Urothelium cell line (cell line): ENCODE data around the gene PJVK.
A peak's percentile ranks its signal among the peaks of the same experiment; 100 is the strongest.

ENCODE experiments used
- DNase-seq: peaks from one replicate; pipeline ENCODE4 v3.0.0; 2011; ENCODE audit warnings: low spot score, mixed read lengths
- FAIRE-seq: peaks from 2 replicates; lab custom pipeline; 2011; peaks lifted over from hg19 to GRCh38; lab: Jason Lieb, UNC

Gene PJVK

GRCh38 chr2:178479758-178480226 is 28.6 kb downstream of the PJVK start:
- FAIRE-seq (no peak), DNase-seq (no peak)

GRCh38 chr2:178480227-178481181 is 29.3 kb downstream of the PJVK start, which contains the start of gene PLEKHA3:
TSS of gene PLEKHA3 (plus strand) at chr2:178480457. CDS start at chr2:178480870, 413 bp downstream.
- DNase-seq (peak; percentile 96), FAIRE-seq (peak; percentile 65)

- no peak for DNase-seq
- no peak for FAIRE-seq
Measured at GRCh38 chr2:178482437-178482836, 31.3 kb downstream of the PJVK start.

GRCh38 chr2:178484245-178485041 is 33.3 kb downstream of the PJVK start:
- FAIRE-seq (no peak), DNase-seq (no peak)

GRCh38 chr2:178485356-178485755 is 34.2 kb downstream of the PJVK start:
- FAIRE-seq, result no peak
- no peak for DNase-seq

GRCh38 chr2:178491612-178492011 is 40.4 kb downstream of the PJVK start:
- DNase-seq, result no peak
- no peak for FAIRE-seq

GRCh38 chr2:178496049-178496448 is 44.9 kb downstream of the PJVK start:
- FAIRE-seq (no peak), DNase-seq (no peak)

- FAIRE-seq (no peak), DNase-seq (no peak)
Measured at GRCh38 chr2:178498137-178498536, 47.0 kb downstream of the PJVK start.

- DNase-seq (no peak), FAIRE-seq (no peak)
Measured at GRCh38 chr2:178499640-178500039, 48.5 kb downstream of the PJVK start.

- DNase-seq (no peak), FAIRE-seq (no peak)
Measured at GRCh38 chr2:178502751-178503150, 51.6 kb downstream of the PJVK start.

GRCh38 chr2:178506101-178506500 is 54.9 kb downstream of the PJVK start:
- FAIRE-seq (no peak), DNase-seq (no peak)

- DNase-seq, result no peak
- FAIRE-seq, result no peak
Measured at GRCh38 chr2:178506524-178506923, 55.3 kb downstream of the PJVK start.

GRCh38 chr2:178506949-178507348 is 55.8 kb downstream of the PJVK start:
- no peak for FAIRE-seq
- DNase-seq, result no peak

GRCh38 chr2:178508646-178509045 is 57.5 kb downstream of the PJVK start:
- no peak for DNase-seq
- FAIRE-seq, result no peak

GRCh38 chr2:178510384-178510783 is 59.2 kb downstream of the PJVK start:
- FAIRE-seq (no peak), DNase-seq (no peak)
